Nephron (organoid): ENCODE data around the gene APLP2.
"Not testable (repeated sequence)": the region's sequence is repeated elsewhere in the genome, so short reads cannot be mapped to it uniquely, and the experiment has no call there.

Experiments
- H3K27ac Mint-ChIP-seq, 3 experiments: 2 replicates each; pipeline ENCODE4 v1.8.0; 2020; ENCODE audit warnings: mixed read lengths in 3 of 3, mild to moderate bottlenecking in 2 of 3, moderate library complexity in 1 of 3
- H3K27me3 Mint-ChIP-seq: 2 replicates; pipeline ENCODE4 v1.8.0; 2021; ENCODE audit warnings: low read depth, mild to moderate bottlenecking, moderate library complexity, mixed read lengths
- H3K36me3 Mint-ChIP-seq: 2 replicates; pipeline ENCODE4 v1.8.0; 2020; ENCODE audit warnings: low read depth, mixed read lengths
- H3K4me1 Mint-ChIP-seq: 2 replicates; pipeline ENCODE4 v1.8.0; 2020; ENCODE audit warnings: mixed read lengths
- H3K4me3 Mint-ChIP-seq, 3 experiments: 2 replicates each; pipeline ENCODE4 v1.8.0; 2020; ENCODE audit warnings: mild to moderate bottlenecking in 3 of 3, mixed read lengths in 3 of 3, moderate library complexity in 2 of 3
- H3K9me3 Mint-ChIP-seq: 2 replicates; pipeline ENCODE4 v1.8.0; 2020; ENCODE audit warnings: mixed read lengths
- CTCF ChIP-seq, 3 experiments: fragments of 200-600 bp; sonication (generic); IDR thresholded peaks; one replicate each; pipeline ENCODE4 v1.5.0; 2021; ENCODE audit warnings: antibody characterized with exemption in 3 of 3; ENCODE audit not compliant: unreplicated experiment in 3 of 3

APLP2 gene

GRCh38 chr11:130100381-130101095 lies 30.8 kb downstream of the APLP2 start:
- TF ChIP-seq CTCF (IDR thresholded peaks at IDR 0.05; ENCODE audit: unreplicated experiment in 3 of 3) = no peak
- Mint-ChIP-seq H3K27me3 (no peaks in the 10 kb centered on the region), H3K4me3 (no peak overlapping the region), H3K27ac (peak overlapping the region in 2 of 3 experiments; percentile 9 to 17), H3K9me3 (no peaks in the 10 kb centered on the region), H3K4me1 (peaks cover 55% of the 10 kb centered on the region), H3K36me3 (no peaks in the 10 kb centered on the region)

DNA sequence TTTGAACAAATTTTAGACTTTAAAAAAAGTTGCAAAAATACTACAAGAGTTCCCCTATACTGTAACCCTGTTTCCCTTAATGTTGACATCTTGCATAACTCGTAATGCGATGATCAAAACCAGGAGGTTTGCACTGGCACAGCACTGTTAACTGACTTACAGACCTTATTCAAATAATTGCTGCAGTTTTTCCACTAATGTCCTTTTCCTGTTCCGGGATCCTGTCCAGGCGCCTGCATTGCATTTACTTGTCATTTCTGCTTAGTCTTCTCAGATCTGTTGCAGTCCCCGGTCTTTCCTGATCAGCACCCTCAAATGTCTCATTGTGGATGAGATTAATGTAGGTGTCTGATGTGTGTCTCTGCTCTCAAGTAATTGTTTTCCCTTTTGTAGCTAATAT lies 32.0 kb downstream of the APLP2 start:
- H3K4me3 Mint-ChIP-seq = no peak overlapping the region
- peaks cover 58% of the 10 kb centered on the region for H3K4me1 Mint-ChIP-seq
- peaks cover 10% of the 10 kb centered on the region for H3K36me3 Mint-ChIP-seq
- H3K9me3 Mint-ChIP-seq = no peaks in the 10 kb centered on the region
- H3K27ac Mint-ChIP-seq = no peak overlapping the region
- H3K27me3 Mint-ChIP-seq = no peaks in the 10 kb centered on the region
- TF ChIP-seq CTCF (IDR thresholded peaks at IDR 0.05; ENCODE audit: unreplicated experiment in 3 of 3) = no peak

GRCh38 chr11:130102301-130103249 lies 32.9 kb downstream of the APLP2 start:
- Mint-ChIP-seq H3K4me1 (peaks cover 52% of the 10 kb centered on the region), H3K27ac (peak overlapping the region; percentile 8 to 72 (median 12)), H3K27me3 (no peaks in the 10 kb centered on the region), H3K4me3 (peak overlapping the region in 1 of 3 experiments; percentile 16), H3K36me3 (peaks cover 19% of the 10 kb centered on the region), H3K9me3 (no peaks in the 10 kb centered on the region)
- no peak for TF ChIP-seq CTCF (IDR thresholded peaks at IDR 0.05; ENCODE audit: unreplicated experiment in 3 of 3)

DNA sequence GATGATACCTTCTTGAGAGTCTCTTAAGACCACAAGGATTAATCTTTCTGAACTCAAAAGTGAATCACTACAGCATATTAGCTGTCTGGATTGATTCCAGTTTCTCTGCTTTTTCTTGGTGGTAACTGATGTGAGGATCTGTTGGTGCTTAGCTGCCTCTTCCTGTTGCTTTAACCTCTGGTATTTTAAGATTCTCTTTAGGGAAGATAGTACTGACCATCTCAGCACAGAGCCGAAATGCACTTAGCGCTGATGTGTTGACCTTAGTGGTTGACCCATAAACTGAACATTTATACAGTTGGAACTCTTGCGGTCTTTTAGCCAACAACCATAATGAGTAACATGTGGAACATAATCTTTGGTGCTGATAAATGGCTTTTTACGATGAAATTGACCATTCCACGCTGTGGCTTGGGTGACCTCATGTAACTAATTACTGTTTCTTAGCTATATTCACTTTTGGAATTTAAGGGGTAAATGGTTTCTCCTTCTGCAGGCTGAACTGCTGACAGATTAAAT lies 33.7 kb downstream of the APLP2 start:
- Mint-ChIP-seq H3K9me3 (no peaks in the 10 kb centered on the region), H3K36me3 (peaks cover 21% of the 10 kb centered on the region), H3K27me3 (no peaks in the 10 kb centered on the region), H3K4me3 (no peak overlapping the region), H3K27ac (peak overlapping the region; percentile 9 to 51 (median 12)), H3K4me1 (peaks cover 52% of the 10 kb centered on the region)
- no peak for TF ChIP-seq CTCF (IDR thresholded peaks at IDR 0.05; ENCODE audit: unreplicated experiment in 3 of 3)

- H3K36me3 Mint-ChIP-seq = peaks cover 43% of the 10 kb centered on the region
Measured at GRCh38 chr11:130106381-130106780, 36.7 kb downstream of the APLP2 start.

DNA sequence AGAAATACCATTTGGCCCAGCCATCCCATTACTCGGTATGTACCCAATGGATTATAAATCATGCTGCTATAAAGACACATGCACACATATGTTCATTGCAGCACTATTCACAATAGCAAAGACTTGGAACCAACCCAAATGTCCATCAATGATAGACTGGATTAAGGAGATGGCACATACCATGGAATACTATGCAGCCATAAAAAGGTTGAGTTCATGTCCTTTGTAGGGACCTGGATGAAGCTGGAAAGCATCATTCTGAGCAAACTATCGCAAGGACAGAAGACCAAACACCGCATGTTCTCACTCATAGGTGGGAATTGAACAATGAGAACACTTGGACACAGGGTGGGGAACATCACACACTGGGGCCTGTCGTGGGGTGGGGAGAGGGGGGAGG lies 39.0 kb downstream of the APLP2 start:
- not testable (repeated sequence) for H3K27ac Mint-ChIP-seq, H3K4me3 Mint-ChIP-seq, H3K27me3 Mint-ChIP-seq, H3K9me3 Mint-ChIP-seq, H3K4me1 Mint-ChIP-seq
- H3K36me3 Mint-ChIP-seq = peaks cover 60% of the 10 kb centered on the region

More at GRCh38 chr11:130106381-130106780, 36.7 kb downstream of the APLP2 start:
- no peak for TF ChIP-seq CTCF (IDR thresholded peaks at IDR 0.05; ENCODE audit: unreplicated experiment in 3 of 3)
- peaks cover 30% of the 10 kb centered on the region for H3K4me1 Mint-ChIP-seq
- H3K4me3 Mint-ChIP-seq = no peak overlapping the region
- H3K9me3 Mint-ChIP-seq = no peaks in the 10 kb centered on the region
- H3K27ac Mint-ChIP-seq = no peak overlapping the region
- H3K27me3 Mint-ChIP-seq = no peaks in the 10 kb centered on the region
